PC-9 (cell line): ENCODE measurements around the gene MAP4K3. TPM values are rescaled to one million over a fixed set of nuclear protein-coding genes. Genes with fewer than 3 reads are reported as not detected.

Experiments used
- BruUV-seq: library from RNA; stranded (reverse); fragments of 400-500 nt; replicated peaks from 2 replicates; lab custom pipeline; 2021; lab: Mats Ljungman, UMichigan
- CTCF ChIA-PET: fragments of 300-600 bp; sonication (Branson Sonifier 250); formaldehyde crosslinking; loops from one replicate; lab custom pipeline; 2022; ENCODE audit warnings: antibody characterized with exemption; lab: Charles Lee
- POLR2A ChIA-PET: fragments of 300-600 bp; sonication (Branson Sonifier 250); formaldehyde crosslinking; loops from one replicate; lab custom pipeline; 2022; ENCODE audit warnings: antibody characterized with exemption; ENCODE audit not compliant: unreplicated experiment; lab: Charles Lee
- DNase-seq, 2 experiments: peaks; one replicate each; pipeline versions ENCODE4 v3.0.0 to v3.0.0-alpha.2; 2015 to 2022; ENCODE audit warnings: mixed read lengths in 1 of 2
- H2AFZ ChIP-seq: fragments of 200-600 bp; sonication (generic); 2 replicates; pipeline ENCODE4 v1.8.1; 2017; ENCODE audit warnings: antibody characterized with exemption
- H3F3A ChIP-seq: fragments of 200-600 bp; sonication (generic); 2 replicates; pipeline ENCODE4 v1.8.1; 2017; ENCODE audit warnings: antibody characterized with exemption, mild to moderate bottlenecking, low read depth; ENCODE audit not compliant: insufficient read depth
- H3K27ac ChIP-seq: fragments of 200-600 bp; sonication (generic); 2 replicates; pipeline ENCODE4 v1.6.1; 2016; ENCODE audit warnings: mixed run types
- H3K27me3 ChIP-seq: fragments of 200-600 bp; sonication (generic); 2 replicates; pipeline ENCODE4 v1.6.1; 2016; ENCODE audit warnings: low read depth, mixed run types; ENCODE audit not compliant: insufficient read depth
- H3K36me3 ChIP-seq: fragments of 200-600 bp; sonication (generic); 2 replicates; pipeline ENCODE4 v1.6.1; 2016; ENCODE audit warnings: low read depth, mixed run types
- H3K4me1 ChIP-seq: fragments of 200-600 bp; sonication (generic); replicated peaks from 2 replicates; pipeline ENCODE4 v1.6.1; 2016; ENCODE audit warnings: mixed run types; ENCODE audit not compliant: insufficient read depth
- H3K4me2 ChIP-seq: fragments of 200-600 bp; sonication (generic); 2 replicates; pipeline ENCODE4 v1.6.1; 2017; ENCODE audit warnings: mixed run types
- H3K4me3 ChIP-seq: fragments of 200-600 bp; sonication (generic); 2 replicates; pipeline ENCODE4 v1.6.1; 2016; ENCODE audit warnings: mixed run types
- H3K79me2 ChIP-seq: fragments of 200-600 bp; sonication (generic); 2 replicates; pipeline ENCODE4 v1.6.1; 2017; ENCODE audit warnings: low read depth, mixed run types
- H3K9me2 ChIP-seq: fragments of 200-600 bp; sonication (generic); 2 replicates; pipeline ENCODE4 v1.8.1; 2017; ENCODE audit warnings: mild to moderate bottlenecking; ENCODE audit not compliant: insufficient read depth
- H3K9me3 ChIP-seq: fragments of 200-600 bp; sonication (generic); 2 replicates; pipeline ENCODE4 v1.8.1; 2016; ENCODE audit warnings: low read depth; ENCODE audit not compliant: insufficient read depth
- H4K20me1 ChIP-seq: fragments of 200-600 bp; sonication (generic); 2 replicates; pipeline ENCODE4 v1.8.1; 2017; ENCODE audit not compliant: insufficient read depth
- CTCF ChIP-seq: fragments of 200-600 bp; sonication (generic); conservative IDR thresholded peaks from 2 replicates; pipeline ENCODE4 v1.6.1; 2017; ENCODE audit warnings: mixed run types, antibody characterized with exemption, mild to moderate bottlenecking, moderate library complexity
- EZH2 ChIP-seq: fragments of 200-600 bp; sonication (generic); IDR thresholded peaks from 2 replicates; pipeline ENCODE4 v1.8.0; 2017; ENCODE audit warnings: antibody characterized with exemption, low read depth
- intact Hi-C: fragments of 100-400 bp; cut with micrococcal nuclease; formaldehyde crosslinking; loops from one replicate; pipeline ENCODE4 v1.10.0; 2022; ENCODE audit not compliant: unreplicated experiment
- total RNA-seq: library from RNA; stranded (reverse); gene quantifications from 2 replicates; pipeline ENCODE4 v1.2.3, GENCODE V29; 2021

MAP4K3 gene
- total RNA-seq, 1 experiment from 2014 or later, result 38.4 TPM

GRCh38 chr2:39221459-39221858 is 215.6 kb downstream of the MAP4K3 start:
- no peak for DNase-seq
- TF ChIP-seq CTCF, result no peak
- no peak for TF ChIP-seq EZH2
- no peaks in the 10 kb centered on the region for H3K4me1 ChIP-seq
- H3K27ac ChIP-seq, result no peak overlapping the region
- H3K27me3 ChIP-seq, result no peaks in the 10 kb centered on the region
- H3K79me2 ChIP-seq, result no peaks in the 10 kb centered on the region
- no peaks in the 10 kb centered on the region for H3K9me3 ChIP-seq
- no peaks in the 10 kb centered on the region for H3K9me2 ChIP-seq
- BruUV-seq, result no TSS peak
- H3K4me3 ChIP-seq, result no peak overlapping the region
- intact Hi-C loops, result no loop called here
- CTCF ChIA-PET, result no interaction called here
- H2AFZ ChIP-seq, result no peak overlapping the region
- H3K36me3 ChIP-seq, result no peaks in the 10 kb centered on the region
- no peaks in the 10 kb centered on the region for H3F3A ChIP-seq
- H3K4me2 ChIP-seq, result no peak overlapping the region
- H4K20me1 ChIP-seq, result no peaks in the 10 kb centered on the region
- POLR2A ChIA-PET, result no interaction called here

DNA sequence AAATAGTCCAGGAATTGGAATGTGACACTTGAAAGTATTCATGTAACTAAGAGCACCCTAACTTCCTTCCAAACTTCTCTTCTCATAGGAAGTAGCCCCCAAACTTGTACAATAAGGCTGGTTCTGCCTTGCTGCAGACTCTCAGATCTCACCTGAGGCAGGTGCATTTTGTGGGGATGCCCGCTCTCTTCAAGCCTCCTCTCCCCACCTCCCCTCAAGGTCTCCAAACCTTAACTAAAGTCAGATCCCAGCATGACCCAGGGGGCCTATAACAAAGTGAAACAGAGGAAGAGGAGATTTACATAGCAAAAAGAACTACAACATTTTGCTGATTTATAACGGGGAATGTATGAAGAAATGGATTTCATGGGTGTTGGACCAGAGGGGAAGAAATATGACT is 216.9 kb downstream of the MAP4K3 start:
- Histone ChIP-seq H3K36me3 (no peaks in the 10 kb centered on the region), H3K4me2 (no peak overlapping the region), H3F3A (no peaks in the 10 kb centered on the region), H3K27me3 (no peaks in the 10 kb centered on the region), H3K4me3 (no peak overlapping the region), H4K20me1 (no peaks in the 10 kb centered on the region), H3K27ac (no peak overlapping the region), H2AFZ (no peak overlapping the region), H3K4me1 (no peaks in the 10 kb centered on the region), H3K79me2 (no peaks in the 10 kb centered on the region), H3K9me3 (no peaks in the 10 kb centered on the region), H3K9me2 (no peaks in the 10 kb centered on the region)
- intact Hi-C loops, result no loop called here
- ChIA-PET CTCF (no interaction called here), POLR2A (no interaction called here)
- BruUV-seq, result no TSS peak
- DNase-seq, result no peak
- TF ChIP-seq EZH2 (no peak), CTCF (no peak)

DNA sequence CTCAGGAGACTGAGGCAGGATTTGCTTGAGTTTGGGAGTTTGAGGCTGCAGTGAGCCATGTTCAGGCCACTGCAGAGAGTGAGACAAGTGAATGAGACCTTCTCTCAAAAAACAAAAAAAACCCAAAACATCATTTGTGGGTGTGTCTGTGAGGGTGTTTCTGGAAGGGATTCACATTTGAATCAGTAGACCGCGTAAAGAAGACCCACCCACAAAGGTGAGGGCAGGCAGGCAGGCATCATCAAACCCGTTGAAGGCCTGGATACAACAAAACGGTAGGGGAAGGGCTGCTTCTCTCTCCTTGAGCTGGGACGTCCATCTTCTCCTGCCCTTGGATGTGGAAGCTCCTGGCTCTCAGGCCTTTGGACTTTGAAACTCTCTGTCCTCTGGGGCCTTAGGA is 218.7 kb downstream of the MAP4K3 start:
- CTCF ChIA-PET, result no interaction called here
- Histone ChIP-seq H3K27ac (no peak overlapping the region), H3K4me3 (no peak overlapping the region), H3K4me1 (no peaks in the 10 kb centered on the region), H2AFZ (no peak overlapping the region), H3K9me2 (no peaks in the 10 kb centered on the region), H4K20me1 (no peaks in the 10 kb centered on the region), H3K36me3 (no peaks in the 10 kb centered on the region), H3K79me2 (no peaks in the 10 kb centered on the region), H3K27me3 (no peaks in the 10 kb centered on the region), H3K9me3 (no peaks in the 10 kb centered on the region), H3K4me2 (no peak overlapping the region), H3F3A (no peaks in the 10 kb centered on the region)
- POLR2A ChIA-PET, result no interaction called here
- TF ChIP-seq EZH2 (no peak), CTCF (no peak)
- intact Hi-C loops, result no loop called here
- BruUV-seq, result no TSS peak
- no peak for DNase-seq
